ENCODE results near the gene DERL2.

DNA sequence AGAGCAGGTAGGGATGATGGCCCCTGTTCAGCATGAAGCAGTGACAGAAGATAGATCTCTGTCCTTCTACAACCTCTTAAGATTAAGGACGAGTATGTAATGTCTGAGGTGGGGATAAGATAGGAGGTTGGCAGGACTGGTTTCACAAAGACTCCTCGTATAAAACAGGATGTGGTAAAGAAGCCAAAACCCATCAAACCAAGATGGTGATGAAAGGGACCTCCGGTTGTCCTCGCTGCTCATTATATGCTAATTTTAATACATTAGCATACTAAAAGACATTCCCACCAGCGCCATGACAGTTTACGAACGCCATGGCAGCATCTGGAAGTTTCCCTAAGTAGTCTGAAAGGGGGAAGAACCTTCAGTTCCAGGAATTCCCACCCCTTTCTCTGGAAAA, 27.6 kb upstream of the DERL2 start:
- TF ChIP-seq TAF1 (IDR thresholded peaks at IDR 0.05; ENCODE audit: low read depth) (no peak), EZH2 (IDR thresholded peaks at IDR 0.05; ENCODE audit: borderline replicate concordance, insufficient read depth, low read length, poor library complexity, severe bottlenecking) (no peak), POLR2AphosphoS5 (IDR thresholded peaks at IDR 0.05) (no peak)
- TF ChIP-seq, protein P1, sequence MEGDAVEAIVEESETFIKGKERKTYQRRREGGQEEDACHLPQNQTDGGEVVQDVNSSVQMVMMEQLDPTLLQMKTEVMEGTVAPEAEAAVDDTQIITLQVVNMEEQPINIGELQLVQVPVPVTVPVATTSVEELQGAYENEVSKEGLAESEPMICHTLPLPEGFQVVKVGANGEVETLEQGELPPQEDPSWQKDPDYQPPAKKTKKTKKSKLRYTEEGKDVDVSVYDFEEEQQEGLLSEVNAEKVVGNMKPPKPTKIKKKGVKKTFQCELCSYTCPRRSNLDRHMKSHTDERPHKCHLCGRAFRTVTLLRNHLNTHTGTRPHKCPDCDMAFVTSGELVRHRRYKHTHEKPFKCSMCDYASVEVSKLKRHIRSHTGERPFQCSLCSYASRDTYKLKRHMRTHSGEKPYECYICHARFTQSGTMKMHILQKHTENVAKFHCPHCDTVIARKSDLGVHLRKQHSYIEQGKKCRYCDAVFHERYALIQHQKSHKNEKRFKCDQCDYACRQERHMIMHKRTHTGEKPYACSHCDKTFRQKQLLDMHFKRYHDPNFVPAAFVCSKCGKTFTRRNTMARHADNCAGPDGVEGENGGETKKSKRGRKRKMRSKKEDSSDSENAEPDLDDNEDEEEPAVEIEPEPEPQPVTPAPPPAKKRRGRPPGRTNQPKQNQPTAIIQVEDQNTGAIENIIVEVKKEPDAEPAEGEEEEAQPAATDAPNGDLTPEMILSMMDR (IDR thresholded peaks at IDR 0.05; ENCODE audit: poor library complexity, severe bottlenecking), result no peak
